IPS-NIHi7 (cell line): ENCODE results near the gene RPL7L1.
"Not testable (repeated sequence)": the region's sequence is repeated elsewhere in the genome, so short reads cannot be mapped to it uniquely, and the experiment has no call there.

Experiments
- DNase-seq: peaks from one replicate; pipeline ENCODE4 v3.0.0; 2012; ENCODE audit warnings: mixed read lengths; ENCODE audit errors: extremely low spot score

The RPL7L1 gene

GRCh38 chr6:42879372-42880239 lies at the start of gene RPL7L1:
TSS of gene RPL7L1 (plus strand) at chr6:42879616. CDS start at chr6:42879911, 295 bp downstream.
- peak; percentile 64 for DNase-seq

- no peak for DNase-seq
Measured at GRCh38 chr6:42831237-42831636, 48.2 kb upstream of the RPL7L1 start.

GRCh38 chr6:42834056-42834455 lies 45.4 kb upstream of the RPL7L1 start:
- no peak for DNase-seq

GRCh38 chr6:42841844-42842584 lies 37.4 kb upstream of the RPL7L1 start:
- no peak for DNase-seq

GRCh38 chr6:42845327-42845694 lies 34.1 kb upstream of the RPL7L1 start:
- DNase-seq, result no peak

- no peak for DNase-seq
Measured at GRCh38 chr6:42846505-42846904, 32.9 kb upstream of the RPL7L1 start.

GRCh38 chr6:42848700-42849099 lies 30.7 kb upstream of the RPL7L1 start:
- DNase-seq, result no peak

- no peak for DNase-seq
Measured at GRCh38 chr6:42851599-42851998, 27.8 kb upstream of the RPL7L1 start.

- DNase-seq, result no peak
Measured at GRCh38 chr6:42860036-42860435, 19.4 kb upstream of the RPL7L1 start.

GRCh38 chr6:42860481-42860880 lies 18.9 kb upstream of the RPL7L1 start:
- no peak for DNase-seq

GRCh38 chr6:42864602-42865001 lies 14.8 kb upstream of the RPL7L1 start:
- DNase-seq, result no peak

GRCh38 chr6:42870145-42870936 lies 9.1 kb upstream of the RPL7L1 start:
- DNase-seq, result no peak

GRCh38 chr6:42871711-42872110 lies 7.7 kb upstream of the RPL7L1 start:
- no peak for DNase-seq

- no peak for DNase-seq
Measured at GRCh38 chr6:42873313-42873712, 6.1 kb upstream of the RPL7L1 start.

GRCh38 chr6:42877695-42878094 lies 1.7 kb upstream of the RPL7L1 start:
- no peak for DNase-seq

GRCh38 chr6:42880240-42880817 lies 913 bp downstream of the RPL7L1 start:
- not testable (repeated sequence) for DNase-seq

- DNase-seq, result not testable (repeated sequence)
Measured at GRCh38 chr6:42880871-42881270, 1.5 kb downstream of the RPL7L1 start.

- no peak for DNase-seq
Measured at GRCh38 chr6:42885702-42886101, 6.3 kb downstream of the RPL7L1 start.

GRCh38 chr6:42888201-42888600 lies 8.8 kb downstream of the RPL7L1 start:
- DNase-seq, result not testable (repeated sequence)

- no peak for DNase-seq
Measured at GRCh38 chr6:42889815-42890214, 10.4 kb downstream of the RPL7L1 start.

- DNase-seq, result peak; percentile 94
Measured at GRCh38 chr6:42890311-42891198, 11.1 kb downstream of the RPL7L1 start.
